Body of pancreas (tissue), 4 donors: Measurements from ENCODE around the gene AFAP1L1.

Experiments
- CTCF ChIP-seq, 7 experiments: fragments of 450-650 bp in 4 of 7; fragments of 200-600 bp in 3 of 7; sonication (generic) in 3 of 7; IDR thresholded peaks; one replicate each; pipeline ENCODE4 v1.5.1; 2016 to 2019; ENCODE audit warnings: antibody characterized with exemption in 7 of 7
- POLR2A ChIP-seq, 3 donors: fragments of 450-650 bp; IDR thresholded peaks; one replicate each; pipeline ENCODE4 v1.6.1; 2016; ENCODE audit warnings: antibody characterized with exemption in 3 of 3, mild to moderate bottlenecking in 2 of 3

DNA sequence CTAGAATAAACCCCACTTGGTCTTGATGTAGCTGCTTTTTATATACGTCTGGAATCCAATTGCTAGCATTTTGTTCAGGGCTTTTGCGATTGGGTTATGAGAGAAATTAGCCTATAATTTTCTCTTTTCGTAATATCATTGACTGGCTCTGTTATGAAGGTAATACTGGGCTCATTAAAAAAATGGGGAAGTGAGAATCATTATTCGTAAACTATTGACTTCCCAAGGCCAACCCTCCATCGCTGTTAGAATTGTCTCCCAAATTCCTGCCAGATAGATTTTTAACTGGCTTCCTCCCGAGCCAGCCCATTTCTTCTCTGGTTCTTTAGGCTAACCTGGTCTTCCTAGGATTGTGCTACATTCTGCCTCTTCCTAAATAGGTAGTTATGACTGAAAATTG is 37.7 kb downstream of the AFAP1L1 start:
- no peak for TF ChIP-seq CTCF (IDR thresholded peaks at IDR 0.05)
- TF ChIP-seq POLR2A (IDR thresholded peaks at IDR 0.05) = no peak
